ENCODE data around the gene MAT2A. TPM values are rescaled to one million over a fixed set of nuclear protein-coding genes. Genes with fewer than 3 reads are reported as not detected.
"Not testable (repeated sequence)": the region's sequence is repeated elsewhere in the genome, so short reads cannot be mapped to it uniquely, and the experiment has no call there.

MAT2A gene
- total RNA-seq, 1 donor from 2014 or later: 89.1 TPM

DNA sequence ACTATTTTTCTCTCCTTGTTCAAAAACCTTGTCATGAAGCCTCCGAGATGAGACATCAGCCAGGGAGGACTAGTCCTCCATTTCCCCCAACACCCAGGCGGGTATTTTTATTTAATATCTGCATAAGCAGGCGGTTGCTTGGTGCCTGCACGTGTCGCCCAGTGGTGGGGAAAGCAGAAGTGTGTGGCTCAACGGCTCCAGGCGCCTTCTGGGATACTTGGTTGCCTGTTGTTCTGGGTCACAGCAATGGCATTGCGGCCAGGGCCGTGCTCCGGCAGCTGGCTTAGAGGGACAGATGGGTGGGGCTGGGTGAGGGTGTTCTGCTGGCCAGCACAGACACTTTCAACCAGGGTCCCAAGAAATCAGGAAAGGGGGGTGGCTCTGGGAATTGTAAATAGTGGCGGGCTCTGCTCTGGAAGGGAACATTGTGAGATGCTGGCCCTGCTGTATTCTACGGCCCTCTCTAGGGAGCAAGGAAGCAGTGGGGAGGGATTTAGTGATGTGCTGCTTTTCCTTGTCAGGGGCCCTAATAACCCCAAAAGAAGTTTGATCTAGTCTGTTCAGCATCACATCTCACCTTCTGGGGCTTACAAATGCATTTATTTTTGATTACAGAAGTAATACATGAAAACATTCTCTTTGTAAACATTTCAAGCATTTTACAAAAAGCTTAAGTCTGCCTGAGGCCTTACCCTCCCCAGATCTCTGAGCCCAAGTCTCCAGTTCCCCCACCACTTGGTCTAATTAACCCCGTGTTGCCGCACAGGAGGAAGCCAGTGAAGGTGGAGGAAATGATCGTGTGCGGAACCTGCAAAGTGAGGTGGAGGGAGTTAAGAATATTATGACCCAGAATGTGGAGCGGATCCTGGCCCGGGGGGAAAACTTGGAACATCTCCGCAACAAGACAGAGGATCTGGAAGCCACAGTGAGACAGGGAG is 39.5 kb downstream of the MAT2A start:
- no peak for DNase-seq (ENCODE audit: low read depth in 2 of 2)

- no peak for DNase-seq (ENCODE audit: low read depth in 2 of 2)
Measured at GRCh38 chr2:85579266-85579935, 40.4 kb downstream of the MAT2A start.

DNA sequence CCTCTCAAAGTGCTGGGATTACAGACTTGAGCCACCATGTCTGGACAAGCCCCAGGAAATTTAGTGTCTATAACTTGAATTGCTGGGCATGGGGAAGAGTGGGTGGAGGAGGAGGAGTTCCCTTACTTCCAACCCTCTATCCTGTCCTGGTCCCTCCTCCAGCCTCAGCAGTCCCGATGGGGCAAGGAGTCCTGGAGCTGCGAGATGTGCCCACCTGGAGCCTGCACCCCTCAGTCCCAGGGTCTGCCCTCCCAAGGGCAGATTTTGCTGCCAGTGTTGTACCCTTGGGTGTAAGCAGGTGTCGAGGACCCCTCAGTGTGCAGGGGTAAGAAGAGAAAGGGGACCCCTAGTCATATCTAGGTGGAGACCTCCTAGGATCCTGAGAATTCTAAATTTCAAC is 41.2 kb downstream of the MAT2A start:
- DNase-seq (ENCODE audit: low read depth in 2 of 2): no peak

GRCh38 chr2:85582492-85582891 is 43.5 kb downstream of the MAT2A start:
- DNase-seq (ENCODE audit: low read depth in 2 of 2): no peak

GRCh38 chr2:85583667-85584353 is 44.8 kb downstream of the MAT2A start:
- DNase-seq (ENCODE audit: low read depth in 2 of 2): no peak

GRCh38 chr2:85584354-85584856 is 45.4 kb downstream of the MAT2A start, which contains the start of gene VAMP5:
Gene VAMP5 (plus strand): TSS chr2:85584431. CDS start chr2:85584491, 60 bp downstream.
- DNase-seq (ENCODE audit: low read depth in 2 of 2): peak in 1 of 2 donors; percentile 45

DNA sequence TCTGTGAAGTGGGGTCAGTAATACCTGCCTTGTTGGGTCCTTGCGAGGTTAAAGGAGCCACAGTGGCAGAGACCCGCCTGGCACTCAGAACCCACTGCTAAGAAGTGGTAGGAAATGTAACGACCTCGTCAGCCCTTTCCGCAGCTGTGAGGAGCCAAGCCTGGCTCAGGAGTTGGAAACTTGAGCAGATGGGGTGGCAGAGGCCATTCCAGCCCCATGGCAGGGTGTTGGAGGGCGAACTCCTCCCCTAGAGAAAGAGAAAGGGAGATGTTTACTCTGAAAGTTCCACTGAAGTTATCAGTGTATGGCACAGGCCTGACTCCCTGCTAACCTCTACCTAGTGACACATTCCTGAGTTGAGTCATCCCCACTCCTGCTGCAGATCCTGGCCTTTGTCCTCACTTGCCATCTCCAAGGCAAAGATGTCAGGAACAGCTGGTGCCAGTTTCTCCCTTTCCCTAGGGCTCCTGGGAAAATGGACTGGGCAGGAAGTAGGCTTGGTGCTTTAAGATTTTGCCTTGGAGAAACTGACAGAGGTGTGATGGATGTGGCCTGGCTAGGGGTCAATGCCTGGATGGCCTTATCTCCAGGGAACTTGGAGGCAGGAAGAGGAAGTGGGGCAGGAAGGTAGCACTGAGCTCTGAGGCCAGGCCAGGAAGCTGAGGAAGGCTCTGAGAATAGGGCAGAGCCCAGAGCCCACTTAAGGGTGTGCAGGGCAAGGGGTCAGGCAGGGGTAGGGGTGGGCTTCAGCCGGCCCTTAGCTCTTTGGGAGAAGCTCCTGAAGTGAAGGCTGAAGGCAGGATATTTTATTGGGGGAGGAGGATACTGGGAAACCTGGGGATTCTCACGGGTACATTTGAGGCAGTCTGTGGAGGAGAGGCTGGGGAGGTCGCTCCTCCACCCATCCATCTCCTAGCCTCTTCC is 46.2 kb downstream of the MAT2A start:
- DNase-seq (ENCODE audit: low read depth in 2 of 2): peak; percentile 64 to 89

DNA sequence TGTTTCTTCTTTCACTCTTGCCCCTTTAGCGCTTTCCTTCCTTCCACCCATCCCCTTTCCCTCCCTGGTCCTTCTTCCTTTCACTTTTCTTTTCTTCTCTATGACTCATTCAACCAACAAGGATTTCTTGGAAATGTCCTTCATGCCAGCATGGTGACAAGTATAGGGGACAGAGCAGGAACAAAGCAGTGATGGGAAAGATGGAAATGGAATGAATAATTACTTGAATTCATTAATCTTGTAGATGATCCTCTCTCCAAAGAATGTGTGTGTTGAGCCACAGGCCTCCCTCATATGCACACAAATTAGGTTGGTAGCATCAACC is 46.8 kb downstream of the MAT2A start:
- DNase-seq (ENCODE audit: low read depth in 2 of 2): no peak

DNA sequence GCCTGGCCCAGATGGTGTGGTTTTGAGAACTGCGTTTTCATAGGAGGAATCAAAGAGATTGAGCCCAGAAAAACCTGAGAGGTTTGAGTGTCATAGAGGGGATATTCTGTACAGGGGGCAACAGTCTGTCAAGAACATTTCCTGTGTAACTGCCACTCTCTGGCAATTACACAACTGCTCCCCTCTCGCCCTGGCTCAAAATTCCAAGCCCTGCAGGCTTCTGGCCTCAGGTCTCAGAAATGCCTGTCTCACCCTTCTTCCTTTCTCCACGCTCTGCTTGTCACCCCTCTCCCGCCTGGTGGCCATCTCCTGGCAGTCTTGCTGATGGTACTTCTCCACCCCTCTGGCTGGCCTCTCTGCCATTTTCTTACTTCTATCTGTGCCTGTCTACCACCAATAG is 49.3 kb downstream of the MAT2A start:
- no peak for DNase-seq (ENCODE audit: low read depth in 2 of 2)

DNA sequence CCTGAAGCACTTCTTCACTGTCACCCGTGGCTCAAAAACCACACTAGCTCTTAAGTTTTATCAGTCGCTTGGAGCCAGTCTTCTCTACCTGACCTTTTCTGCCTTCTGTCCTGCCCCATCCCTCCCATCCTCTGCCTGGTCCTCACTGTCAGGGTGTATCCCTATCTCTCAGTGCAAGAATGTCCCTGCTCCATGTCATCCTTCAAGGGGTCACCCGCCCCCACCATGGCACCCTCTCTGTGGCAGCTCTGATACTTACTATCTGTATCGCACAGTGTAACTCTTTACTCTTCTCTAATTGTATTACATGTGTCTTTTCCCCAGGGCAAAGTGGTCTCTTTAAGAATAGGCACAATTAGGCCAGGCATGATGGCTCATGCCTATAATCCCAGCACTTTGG is 49.7 kb downstream of the MAT2A start:
- DNase-seq (ENCODE audit: low read depth in 2 of 2): no peak

- no peak for DNase-seq (ENCODE audit: low read depth in 2 of 2)
Measured at GRCh38 chr2:85589181-85589580, 50.2 kb downstream of the MAT2A start.

DNA sequence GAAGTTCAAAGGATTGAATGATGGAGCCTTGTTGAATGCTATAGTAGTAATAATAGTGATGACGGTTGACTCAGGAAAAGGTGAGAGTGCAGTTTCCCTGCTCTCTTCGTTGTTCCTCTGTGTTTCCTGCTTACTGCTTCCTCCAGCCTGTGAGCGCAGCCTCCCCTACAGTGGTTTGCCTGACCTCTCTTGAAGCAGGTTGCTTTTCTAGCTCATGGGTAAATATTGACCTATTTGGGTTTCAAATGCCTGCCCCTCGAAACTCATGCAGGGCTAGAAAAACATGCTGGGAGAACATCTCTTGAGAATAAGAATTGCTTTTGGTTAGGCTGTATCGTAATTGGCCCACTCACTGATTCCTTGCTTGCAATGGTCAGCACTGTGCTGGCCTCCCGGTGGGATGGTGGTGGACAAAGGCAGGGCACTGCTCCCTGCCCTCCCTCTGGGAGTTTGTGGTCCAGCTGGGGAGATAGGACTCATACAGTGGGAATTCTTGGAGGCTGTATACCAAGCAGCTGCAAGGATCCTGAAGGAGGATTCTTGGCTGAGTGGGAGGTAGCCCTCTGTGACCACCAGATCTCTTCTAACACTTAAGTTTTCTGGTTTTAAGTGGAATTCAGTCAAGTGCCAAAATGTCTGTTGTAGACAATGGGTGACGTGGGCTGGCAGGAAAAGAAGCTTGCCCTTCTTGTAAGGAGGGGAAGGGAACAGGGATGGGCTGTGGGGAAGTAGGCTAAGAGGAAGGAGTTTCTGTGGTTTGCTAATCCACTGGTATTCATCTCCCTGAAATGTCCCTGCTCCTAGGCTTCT is 51.2 kb downstream of the MAT2A start:
- peak; percentile 32 to 85 for DNase-seq (ENCODE audit: low read depth in 2 of 2)

DNA sequence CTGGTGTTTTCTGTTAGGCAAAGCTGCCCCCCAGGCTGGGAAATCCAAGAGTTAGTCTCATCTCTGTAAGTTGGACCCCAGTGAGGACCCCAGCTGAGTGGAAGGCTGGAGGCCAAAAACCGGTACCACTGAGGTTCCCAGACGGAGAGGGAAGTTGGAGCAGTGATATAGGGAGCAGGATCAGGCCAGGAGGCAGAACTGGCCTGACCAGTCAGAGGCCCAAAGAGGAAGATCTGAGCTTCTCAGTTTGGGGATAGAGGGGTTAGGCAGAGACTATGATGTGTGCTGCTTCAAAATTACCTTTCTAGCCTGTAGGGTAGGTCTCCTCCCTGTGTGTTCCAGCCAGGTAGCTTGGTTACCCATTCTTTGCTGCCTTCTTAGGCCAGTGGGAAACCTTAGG is 52.0 kb downstream of the MAT2A start:
- no peak for DNase-seq (ENCODE audit: low read depth in 2 of 2)

DNA sequence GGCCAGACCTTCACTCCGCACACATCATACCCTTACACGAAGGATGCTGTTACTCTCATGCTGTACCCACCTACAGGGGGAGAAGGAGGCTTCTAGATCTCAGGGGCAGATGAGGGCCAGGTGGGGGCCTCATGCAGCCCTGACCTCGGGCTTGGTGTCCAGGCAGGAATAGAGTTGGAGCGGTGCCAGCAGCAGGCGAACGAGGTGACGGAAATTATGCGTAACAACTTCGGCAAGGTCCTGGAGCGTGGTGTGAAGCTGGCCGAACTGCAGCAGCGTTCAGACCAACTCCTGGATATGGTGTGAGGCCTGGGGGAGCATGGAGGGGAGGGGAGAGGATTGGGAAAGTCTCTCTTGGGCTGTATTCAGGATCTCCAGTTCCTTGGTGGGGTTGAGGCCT is 52.6 kb downstream of the MAT2A start:
- DNase-seq (ENCODE audit: low read depth in 2 of 2): peak in 1 of 2 donors; percentile 55

- DNase-seq (ENCODE audit: low read depth in 2 of 2): not testable (repeated sequence)
Measured at GRCh38 chr2:85592299-85592698, 53.3 kb downstream of the MAT2A start.

DNA sequence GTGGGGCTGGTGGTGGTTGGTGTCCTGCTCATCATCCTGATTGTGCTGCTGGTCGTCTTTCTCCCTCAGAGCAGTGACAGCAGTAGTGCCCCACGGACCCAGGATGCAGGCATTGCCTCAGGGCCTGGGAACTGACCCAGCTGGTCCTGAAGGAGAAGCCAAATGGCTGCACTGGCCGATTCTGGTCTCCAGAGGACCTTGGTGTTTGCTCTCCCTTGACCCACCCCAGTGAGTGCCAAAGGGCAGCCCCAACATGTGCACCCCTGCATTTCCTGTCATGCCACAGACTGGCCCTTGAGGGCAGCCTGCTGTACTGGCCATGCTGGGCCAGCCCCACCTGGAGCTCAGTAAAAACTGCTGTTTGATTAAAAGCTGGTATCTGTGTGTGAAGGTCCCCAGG is 54.1 kb downstream of the MAT2A start:
- DNase-seq (ENCODE audit: low read depth in 2 of 2): no peak

All from dermis microvascular lymphatic vessel endothelial cell (primary cell).